GM12892 (cell line): Measurements from ENCODE around the gene PCDHGB4.

ENCODE experiments used
- POLR2A ChIP-seq: IDR thresholded peaks from 2 replicates; pipeline ENCODE4 v1.6.1; 2011; ENCODE audit warnings: low read depth, low read length, control low read depth
- POLR2AphosphoS5 ChIP-seq: IDR thresholded peaks from 2 replicates; pipeline ENCODE4 v1.6.1; 2011; ENCODE audit warnings: low read depth, low read length, control low read depth

DNA sequence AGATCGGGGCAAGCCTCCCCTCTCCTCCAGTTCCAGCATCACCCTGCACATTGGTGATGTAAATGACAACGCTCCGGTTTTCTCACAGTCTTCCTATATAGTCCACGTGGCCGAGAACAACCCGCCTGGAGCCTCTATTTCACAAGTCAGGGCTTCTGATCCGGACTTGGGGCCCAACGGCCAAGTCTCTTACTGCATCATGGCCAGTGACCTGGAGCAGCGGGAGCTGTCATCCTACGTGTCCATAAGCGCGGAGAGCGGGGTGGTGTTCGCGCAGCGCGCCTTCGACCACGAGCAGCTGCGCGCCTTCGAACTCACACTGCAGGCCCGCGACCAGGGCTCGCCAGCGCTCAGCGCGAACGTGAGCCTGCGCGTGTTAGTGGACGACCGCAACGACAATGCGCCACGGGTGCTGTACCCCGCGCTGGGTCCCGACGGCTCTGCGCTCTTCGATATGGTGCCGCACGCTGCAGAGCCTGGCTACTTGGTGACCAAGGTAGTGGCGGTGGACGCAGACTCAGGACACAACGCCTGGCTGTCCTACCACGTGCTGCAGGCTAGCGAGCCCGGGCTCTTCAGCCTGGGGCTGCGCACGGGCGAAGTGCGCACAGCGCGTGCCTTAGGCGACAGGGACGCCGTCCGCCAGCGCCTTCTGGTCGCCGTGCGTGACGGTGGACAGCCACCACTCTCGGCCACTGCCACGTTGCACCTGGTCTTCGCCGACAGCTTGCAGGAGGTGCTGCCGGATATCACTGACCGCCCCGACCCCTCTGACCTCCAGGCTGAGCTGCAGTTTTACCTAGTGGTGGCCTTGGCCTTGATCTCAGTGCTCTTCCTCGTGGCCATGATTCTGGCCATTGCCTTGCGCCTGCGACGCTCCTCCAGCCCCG is 1.9 kb downstream of the PCDHGB4 start:
- TF ChIP-seq POLR2AphosphoS5: no peak
- no peak for TF ChIP-seq POLR2A
